DOHH2 (cell line): ENCODE measurements around the gene PCDHB15.

Experiments
- CTCF ChIP-seq: fragments of 200-600 bp; sonication (generic); IDR thresholded peaks from one replicate; pipeline ENCODE4 v1.5.1; 2014; ENCODE audit warnings: antibody characterized with exemption, mild to moderate bottlenecking, low read depth, low read length; ENCODE audit not compliant: poor library complexity, severe bottlenecking
- EZH2phosphoT487 ChIP-seq: fragments of 200-600 bp; sonication (generic); IDR thresholded peaks from 2 replicates; pipeline ENCODE4 v1.6.1; 2017; ENCODE audit warnings: borderline replicate concordance, mild to moderate bottlenecking, antibody characterized with exemption, low read length, moderate library complexity, mixed read lengths

GRCh38 chr5:141258464-141258863 is 13.3 kb downstream of the PCDHB15 start:
- TF ChIP-seq EZH2phosphoT487 = no peak
- no peak for TF ChIP-seq CTCF
